A172 (cell line): ENCODE data around the gene CEP85. TPM values are rescaled to one million over a fixed set of nuclear protein-coding genes. Genes with fewer than 3 reads are reported as not detected.
A peak's percentile ranks its signal among the peaks of the same experiment; 100 is the strongest.

Experiments
- DNase-seq: peaks from one replicate; pipeline ENCODE4 v3.0.0-alpha.2; 2015; ENCODE audit warnings: low spot score
- total RNA-seq: library from RNA; depleted of rRNA; stranded (reverse); fragments of >200 nt; shearing (Covaris generic); gene quantifications from 2 replicates; pipeline ENCODE4 v1.2.3, GENCODE V29; 2014

The CEP85 gene
- total RNA-seq, 1 experiment from 2014 or later = 18.0 TPM

GRCh38 chr1:26277719-26278118 lies 43.7 kb downstream of the CEP85 start:
- DNase-seq = no peak

DNA sequence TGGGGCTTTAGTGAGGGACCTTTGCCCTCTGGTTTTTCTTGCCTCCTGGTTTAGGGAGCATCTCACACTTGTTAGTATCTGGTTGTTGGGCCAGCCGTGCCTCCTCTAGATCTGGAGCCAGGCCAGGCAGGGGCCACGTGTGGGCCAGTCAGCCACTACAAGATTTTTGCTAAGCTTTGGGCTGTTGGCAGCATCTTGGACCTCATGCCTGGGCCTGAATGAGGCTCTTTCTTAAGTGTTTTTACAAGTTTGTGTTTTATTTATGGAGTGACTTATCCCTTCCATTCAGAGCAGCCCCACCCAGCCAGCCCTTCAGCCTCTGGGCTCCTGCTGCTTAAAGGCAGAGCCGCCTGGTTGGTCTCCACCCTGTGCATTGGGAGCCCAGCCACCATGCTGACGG lies 44.3 kb downstream of the CEP85 start:
- DNase-seq = peak; percentile 65

DNA sequence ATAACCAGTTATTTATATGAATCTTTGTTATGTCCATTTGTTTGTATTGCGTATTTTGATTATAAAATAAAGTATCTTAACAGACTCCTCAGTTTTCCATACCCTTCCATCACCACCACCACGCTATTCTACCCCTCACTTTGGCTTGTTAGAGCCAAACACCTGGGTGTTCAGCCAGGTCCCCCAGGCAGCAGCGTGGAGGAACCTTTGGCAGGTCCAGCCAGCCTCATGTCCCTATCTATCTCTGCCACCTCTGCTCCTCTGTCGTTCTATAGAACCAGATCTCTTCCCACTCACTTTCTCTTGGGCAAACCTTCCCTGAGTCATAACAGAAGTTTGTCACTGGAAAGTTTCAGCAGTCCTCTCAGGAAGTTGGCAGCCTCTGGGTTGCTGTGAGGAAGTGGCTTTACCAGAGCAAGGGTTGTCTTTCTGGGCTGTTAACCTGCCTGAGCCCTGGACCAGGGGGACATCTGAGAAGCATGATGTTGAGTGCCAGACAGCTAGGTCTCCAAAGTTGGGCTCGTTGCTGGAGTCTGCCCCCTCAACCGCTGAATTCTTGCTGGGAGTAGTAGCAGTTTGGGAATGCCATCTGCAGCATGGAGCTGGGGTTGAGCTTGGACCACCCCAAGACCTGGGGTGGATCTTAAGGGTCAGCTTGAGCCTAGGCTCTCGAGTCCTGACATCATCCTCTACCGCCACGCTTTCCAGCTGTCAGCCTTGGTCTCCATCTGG lies 44.9 kb downstream of the CEP85 start:
- peak; percentile 62 for DNase-seq

DNA sequence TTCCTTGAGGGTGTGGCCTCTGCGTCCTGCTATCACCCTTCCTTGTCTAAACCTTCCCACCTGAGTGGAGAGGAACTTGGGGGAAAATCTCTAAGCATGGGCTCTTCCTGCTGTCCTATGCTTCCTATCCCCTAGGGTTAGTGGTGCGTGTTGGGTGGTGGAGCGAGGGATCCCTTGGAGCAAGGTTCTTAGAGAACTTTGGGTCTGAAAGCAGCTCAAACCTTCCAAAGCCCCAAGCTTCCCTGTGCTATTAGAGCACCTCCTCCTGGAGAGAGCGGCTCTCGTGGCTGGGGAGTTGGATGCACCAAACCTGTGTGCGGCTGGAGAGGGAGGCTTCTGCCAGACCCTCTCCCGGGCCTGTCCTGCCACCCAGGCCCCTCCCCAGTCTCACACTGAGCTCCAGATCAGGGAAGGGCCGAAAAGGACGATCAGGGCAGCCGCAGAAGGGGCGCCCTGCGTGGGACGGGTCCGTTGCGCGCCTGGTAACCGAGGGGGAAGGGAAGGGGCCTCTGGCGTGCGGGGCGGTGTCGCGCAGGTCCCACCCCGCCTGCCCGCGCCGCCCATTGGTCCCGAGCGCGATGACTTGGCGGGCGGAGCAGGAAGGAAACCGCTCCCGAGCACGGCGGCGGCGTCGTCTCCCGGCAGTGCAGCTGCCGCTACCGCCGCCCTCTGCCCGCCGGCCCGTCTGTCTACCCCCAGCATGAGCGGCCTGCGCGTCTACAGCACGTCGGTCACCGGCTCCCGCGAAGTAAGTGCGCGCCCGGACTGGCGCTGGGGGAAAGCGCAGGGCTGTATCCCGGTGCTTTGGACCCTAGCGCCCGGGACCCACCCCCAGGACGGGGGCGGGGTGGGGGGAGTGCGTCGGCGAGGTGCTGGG lies 45.7 kb downstream of the CEP85 start, which contains the start of gene SH3BGRL3:
SH3BGRL3 (plus strand) TSS at position 631 of the 877 bp plus-strand sequence; CDS start at position 701, 70 bp downstream.
- DNase-seq = peak; percentile 54

DNA sequence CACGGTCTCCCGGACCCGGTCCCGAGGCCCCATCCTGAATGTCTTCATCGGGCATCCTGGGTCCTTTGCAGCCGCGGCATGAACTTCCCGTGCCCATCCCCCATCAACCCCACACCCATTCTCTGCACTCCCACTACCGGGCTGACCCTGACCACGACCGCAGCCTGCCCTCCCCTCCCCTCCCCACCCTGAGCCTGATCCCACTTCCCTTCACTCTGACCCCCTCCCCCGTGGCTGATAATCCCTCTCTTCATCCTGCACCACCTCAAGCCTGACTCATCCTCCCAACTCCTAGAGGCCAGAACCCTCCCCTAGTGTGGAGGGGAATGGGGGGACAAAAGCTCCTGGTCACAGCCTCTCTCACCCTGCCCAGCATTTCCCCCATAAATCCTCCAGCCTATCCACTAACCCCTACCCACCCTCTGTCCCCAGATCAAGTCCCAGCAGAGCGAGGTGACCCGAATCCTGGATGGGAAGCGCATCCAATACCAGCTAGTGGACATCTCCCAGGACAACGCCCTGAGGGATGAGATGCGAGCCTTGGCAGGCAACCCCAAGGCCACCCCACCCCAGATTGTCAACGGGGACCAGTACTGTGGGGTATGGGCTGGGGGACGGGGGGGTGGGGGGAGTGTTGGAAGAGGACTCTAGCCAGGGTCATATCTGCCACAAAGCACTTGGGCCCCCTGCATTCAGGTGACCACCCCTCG lies 46.5 kb downstream of the CEP85 start:
- DNase-seq = peak; percentile 61

- no peak for DNase-seq
These were observed 47.3 kb downstream of the CEP85 start for GRCh38 chr1:26281091-26281958.

DNA sequence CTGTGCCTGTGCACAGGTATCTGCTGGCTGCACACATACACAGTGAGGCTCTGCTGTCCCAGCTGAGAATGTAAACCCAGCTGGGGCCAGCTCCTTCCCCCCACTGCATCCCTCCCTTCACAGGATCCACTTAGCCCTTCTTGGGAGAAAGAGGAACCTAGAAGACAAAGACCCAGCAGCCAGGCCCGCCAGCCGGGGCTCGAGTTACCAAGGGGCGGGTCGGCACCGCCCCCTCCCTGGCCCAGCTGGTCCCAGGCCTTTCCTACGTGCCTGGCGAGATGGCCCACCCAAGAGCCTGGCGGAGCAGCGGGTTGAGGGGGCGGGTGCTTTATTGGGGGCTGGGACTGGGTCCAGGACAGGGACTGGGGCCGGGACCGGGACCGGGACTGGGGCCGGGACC lies 48.0 kb downstream of the CEP85 start:
- DNase-seq = no peak

DNA sequence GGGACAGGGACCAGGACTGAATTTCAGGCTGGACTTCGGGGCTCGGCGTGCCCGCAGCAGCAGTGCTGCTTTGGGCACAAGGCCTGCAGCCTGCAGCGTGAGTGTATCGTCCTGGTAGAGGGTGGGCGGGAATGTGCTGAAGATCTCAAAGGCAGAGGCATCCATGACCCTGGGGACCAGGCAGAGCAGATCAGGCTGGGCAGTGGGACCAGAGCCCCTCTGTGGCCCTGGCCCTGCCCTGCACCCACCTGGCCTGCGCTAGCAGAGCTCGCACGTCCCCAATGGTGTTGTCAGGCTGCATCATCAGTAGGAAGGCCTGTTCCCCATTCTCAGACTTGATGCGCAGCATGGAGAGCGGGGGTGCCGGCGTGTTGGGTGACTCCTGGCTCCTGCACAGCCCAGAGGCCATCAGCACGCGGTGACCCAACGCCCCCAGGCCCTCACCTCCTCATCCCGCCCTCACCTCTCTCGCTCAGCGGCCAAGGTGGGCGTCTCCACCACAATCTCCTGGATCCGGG lies 48.5 kb downstream of the CEP85 start:
- no peak for DNase-seq

DNA sequence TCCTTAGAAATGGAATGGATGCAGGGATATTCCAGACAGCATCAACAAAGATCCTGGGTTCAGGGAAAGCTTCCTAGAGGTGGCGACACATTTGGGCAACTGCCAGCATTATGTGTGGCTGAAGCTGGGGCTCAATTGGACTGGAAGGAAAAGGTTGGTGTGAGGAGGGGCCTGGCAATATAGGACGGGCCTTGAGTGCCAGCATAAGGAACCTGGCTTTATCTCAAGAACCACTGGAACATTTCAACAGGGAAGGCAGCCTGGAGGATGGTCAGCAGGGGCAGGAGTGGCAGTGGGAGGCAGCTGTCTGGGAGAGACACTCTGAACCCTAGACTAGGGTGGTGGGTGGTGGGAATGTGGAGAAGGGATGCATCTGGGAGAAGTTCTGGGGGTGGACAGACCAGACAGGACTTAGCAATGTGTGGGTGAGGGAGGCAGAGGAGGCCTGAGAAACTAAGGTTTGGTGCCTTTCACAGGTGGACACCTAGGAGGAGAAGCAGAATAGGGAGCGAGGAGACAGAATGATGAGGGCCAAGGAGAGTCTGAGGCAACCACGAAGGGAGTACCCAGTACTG lies 49.4 kb downstream of the CEP85 start:
- DNase-seq = no peak

DNA sequence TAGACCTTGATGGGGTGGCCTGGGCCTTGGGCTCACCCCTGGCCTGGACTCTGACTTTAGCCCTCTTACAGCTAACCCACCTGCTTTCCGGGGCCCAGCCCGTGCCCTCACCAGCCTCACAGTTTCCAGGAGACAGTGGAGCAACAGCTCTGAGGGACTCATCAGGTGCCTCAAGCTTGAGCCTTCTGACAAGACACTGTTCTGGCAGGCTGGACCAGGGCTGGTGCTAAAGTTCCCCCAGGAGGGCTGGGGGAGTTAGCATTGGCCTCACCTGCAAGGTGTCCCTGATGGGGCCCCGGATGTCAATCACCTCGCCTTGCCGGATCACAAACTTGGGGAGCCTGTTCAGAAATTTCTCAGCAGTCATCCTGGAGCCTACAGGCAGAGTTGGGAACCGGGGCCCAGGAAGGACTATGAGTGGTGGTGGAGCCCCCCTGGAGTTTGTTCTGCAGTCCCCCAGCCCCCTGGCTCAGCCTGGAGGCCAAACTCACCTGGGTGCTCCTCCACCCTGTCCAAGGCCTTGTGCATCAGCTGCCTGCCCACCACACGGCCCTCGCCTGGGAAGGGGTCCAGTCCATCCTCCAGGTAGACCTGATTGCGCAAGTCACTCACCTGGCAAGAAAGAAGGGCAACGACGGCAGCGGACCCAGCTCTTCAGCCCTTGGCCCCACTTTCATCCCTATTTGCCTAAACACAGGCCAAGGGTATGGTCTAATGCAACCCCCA lies 50.0 kb downstream of the CEP85 start:
- no peak for DNase-seq

- DNase-seq = peak; percentile 91
These were observed 50.8 kb downstream of the CEP85 start for GRCh38 chr1:26284597-26285347.

DNA sequence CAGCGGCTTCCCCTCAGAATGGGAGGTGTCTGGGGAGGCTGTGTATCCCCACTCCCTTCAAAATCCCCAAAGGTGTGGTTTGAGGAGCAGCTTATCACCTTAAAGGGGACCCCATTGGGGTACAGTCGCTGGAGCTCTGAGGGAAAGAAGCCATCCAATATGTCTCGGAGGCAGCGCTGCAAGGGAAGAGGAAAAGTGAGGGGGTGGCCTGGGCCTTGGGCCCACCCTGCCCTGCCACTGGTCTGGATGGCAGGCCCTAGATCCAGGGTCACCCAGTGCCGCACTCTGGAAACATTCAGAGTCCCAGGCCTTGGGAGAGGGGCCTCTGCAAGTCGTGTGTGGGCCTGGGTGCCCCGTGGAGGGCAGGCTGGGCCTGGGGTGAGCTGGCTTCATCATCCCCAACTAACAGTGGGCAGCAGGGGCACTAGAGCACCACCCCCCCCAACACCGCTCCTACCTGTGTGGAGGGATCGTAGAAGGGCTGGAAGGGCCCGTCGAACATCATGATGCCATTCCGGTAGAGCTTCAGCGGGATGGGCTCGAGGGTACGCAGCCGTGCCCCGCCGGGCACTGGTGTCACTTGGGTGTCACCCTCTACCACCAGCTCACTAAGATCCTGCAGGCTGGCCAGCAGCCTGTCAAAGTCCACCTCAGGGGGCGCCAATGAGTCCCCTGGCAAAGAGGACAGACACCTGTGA lies 51.5 kb downstream of the CEP85 start:
- DNase-seq = no peak

DNA sequence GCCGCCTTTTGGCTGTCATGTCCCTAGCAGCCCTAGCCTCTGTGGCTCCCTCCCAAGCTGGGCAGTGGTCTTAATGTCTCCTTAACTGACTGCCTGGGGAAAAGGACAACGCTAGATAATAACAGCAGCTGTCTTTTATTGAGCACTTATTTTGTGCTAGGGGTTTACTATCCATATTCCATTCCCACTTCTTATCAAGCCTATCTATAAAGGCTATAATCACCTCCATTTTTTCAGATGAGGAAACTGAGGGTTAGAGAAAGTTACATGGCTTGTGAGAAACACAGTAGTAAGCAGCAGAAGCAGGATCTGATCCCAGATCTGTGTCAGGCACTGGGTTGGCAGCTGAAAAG lies 52.0 kb downstream of the CEP85 start:
- DNase-seq = no peak

DNA sequence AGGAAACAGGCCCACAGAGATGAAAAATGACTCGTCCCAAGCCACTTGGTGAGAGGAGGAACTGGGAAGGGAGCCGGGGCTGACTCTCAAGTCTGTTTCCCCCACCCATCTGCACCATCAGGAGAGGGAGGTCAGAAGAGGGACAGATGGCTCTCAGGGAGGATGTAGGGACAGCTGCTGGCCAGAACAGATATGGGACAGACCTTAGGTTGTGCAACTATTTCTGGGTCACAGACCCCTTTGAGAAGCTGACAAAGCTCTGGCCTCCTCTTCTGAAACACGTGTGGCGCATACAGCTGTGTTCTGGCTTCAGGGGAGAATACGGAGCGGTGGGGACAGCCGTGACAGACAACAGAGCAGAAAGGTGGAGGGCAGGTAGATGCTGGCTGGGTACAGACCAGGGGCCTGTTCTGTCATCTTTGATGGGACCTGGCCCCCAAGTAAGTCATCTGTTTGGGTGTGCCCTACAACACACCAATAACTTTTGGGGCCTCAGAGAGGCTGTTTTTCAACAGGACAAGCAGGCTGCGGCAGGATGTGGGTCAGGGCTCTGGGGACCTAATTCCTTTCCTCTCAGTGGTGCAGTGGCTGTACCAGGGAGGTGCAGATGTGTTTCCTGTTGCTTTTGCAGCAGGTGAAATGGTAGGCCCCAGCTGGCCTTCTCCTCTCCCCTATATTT lies 53.2 kb downstream of the CEP85 start:
- DNase-seq = no peak

DNA sequence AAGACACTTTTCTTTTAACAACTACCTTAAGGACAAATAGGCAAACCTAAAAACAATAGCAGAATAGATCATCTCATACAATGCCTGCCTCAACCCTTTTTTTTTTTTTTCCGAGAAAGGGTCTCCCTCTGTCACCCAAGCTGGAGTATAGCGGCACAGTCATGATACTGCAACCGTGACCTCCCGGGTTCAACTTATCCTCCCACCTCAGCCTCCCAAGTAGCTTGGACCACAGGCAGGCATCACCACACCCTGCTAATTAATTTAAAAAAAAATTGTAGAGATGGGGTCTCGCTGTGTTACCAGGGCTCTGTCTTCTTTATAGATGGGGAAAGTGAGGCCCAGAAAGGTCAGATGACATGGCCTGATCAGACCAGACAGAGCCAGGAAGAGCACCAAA lies 53.8 kb downstream of the CEP85 start:
- DNase-seq = no peak

- no peak for DNase-seq
These were observed 54.4 kb downstream of the CEP85 start for GRCh38 chr1:26288311-26288941.

DNA sequence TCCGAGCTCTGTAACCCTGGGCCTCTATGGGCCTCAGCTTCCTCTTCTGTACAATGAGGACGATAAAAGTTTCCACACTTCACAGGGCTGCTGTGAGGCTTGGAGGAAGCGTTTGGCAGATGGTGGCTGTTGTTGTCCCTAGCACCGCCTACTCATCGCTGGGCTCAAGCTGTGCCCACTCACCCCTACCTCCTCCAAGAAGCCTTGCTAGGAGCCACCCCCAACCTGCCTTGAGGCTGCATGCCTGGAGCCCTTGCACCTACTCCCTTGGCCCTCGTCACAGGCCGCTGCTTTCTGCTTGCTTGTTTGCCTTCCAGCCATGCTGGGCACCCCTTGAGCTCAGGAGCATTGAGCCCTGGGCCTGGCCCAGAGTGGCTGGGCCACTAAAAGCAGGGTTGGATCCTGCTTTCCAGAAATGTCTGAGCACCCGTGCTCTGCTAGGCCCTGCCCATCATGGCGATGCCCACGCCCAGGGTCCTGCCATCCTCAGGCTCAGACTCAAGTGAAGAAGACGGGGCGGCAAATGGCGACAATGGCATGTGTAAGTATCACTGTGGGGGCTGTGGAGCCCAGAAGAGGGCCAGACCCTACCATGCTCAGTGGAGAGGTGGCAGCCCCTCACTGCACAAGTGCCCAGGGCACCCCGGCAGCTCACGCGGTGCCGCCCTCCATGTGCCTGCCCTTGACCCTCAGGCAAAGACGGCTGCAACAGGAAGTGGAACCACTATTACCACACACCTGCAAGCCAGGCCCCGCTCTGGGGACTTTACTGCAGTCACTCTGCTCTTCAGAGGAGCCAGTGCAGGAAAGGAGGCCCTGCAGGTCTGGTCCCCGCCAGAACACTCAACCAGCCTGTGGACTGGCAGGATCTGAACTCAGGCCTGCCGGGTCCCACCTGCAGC lies 55.4 kb downstream of the CEP85 start:
- DNase-seq = no peak
